T-helper 1 cell treated with Interleukin-12 subunit alpha and Interleukin-12 subunit beta and Interleukin-4 antibody, amounts not matched to agents 30 μg/mL and 1 μg/mL, for 36 hours (primary cell): Measurements from ENCODE around the gene LCLAT1.

Experiments
- H3K27ac Mint-ChIP-seq: one replicate; pipeline ENCODE4 v1.8.0; 2021; ENCODE audit warnings: mild to moderate bottlenecking, mixed read lengths
- H3K27me3 Mint-ChIP-seq: one replicate; pipeline ENCODE4 v1.8.0; 2021; ENCODE audit warnings: low read depth, mixed read lengths
- H3K36me3 Mint-ChIP-seq: one replicate; pipeline ENCODE4 v1.8.0; 2021; ENCODE audit warnings: low read depth, mixed read lengths
- H3K4me1 Mint-ChIP-seq: one replicate; pipeline ENCODE4 v1.8.0; 2021; ENCODE audit warnings: low read depth, mixed read lengths
- H3K4me3 Mint-ChIP-seq: one replicate; pipeline ENCODE4 v1.8.0; 2021; ENCODE audit warnings: mild to moderate bottlenecking, moderate library complexity, mixed read lengths
- H3K9me3 Mint-ChIP-seq: one replicate; pipeline ENCODE4 v1.8.0; 2021; ENCODE audit warnings: mixed read lengths

Gene LCLAT1

GRCh38 chr2:30662268-30663131, 215.5 kb downstream of the LCLAT1 start:
- H3K36me3 Mint-ChIP-seq, result no peaks in the 10 kb centered on the region
- H3K27me3 Mint-ChIP-seq, result no peaks in the 10 kb centered on the region
- H3K4me1 Mint-ChIP-seq, result no peaks in the 10 kb centered on the region
- peaks cover 1% of the 10 kb centered on the region for H3K9me3 Mint-ChIP-seq
- no peak overlapping the region for H3K4me3 Mint-ChIP-seq
- H3K27ac Mint-ChIP-seq, result no peak overlapping the region

GRCh38 chr2:30663321-30663720, 216.3 kb downstream of the LCLAT1 start:
- no peak overlapping the region for H3K27ac Mint-ChIP-seq
- no peaks in the 10 kb centered on the region for H3K27me3 Mint-ChIP-seq

GRCh38 chr2:30663806-30664205, 216.8 kb downstream of the LCLAT1 start:
- H3K27ac Mint-ChIP-seq, result no peak overlapping the region
- H3K9me3 Mint-ChIP-seq, result peaks cover 6% of the 10 kb centered on the region
- H3K4me3 Mint-ChIP-seq, result no peak overlapping the region
- H3K36me3 Mint-ChIP-seq, result no peaks in the 10 kb centered on the region
- H3K4me1 Mint-ChIP-seq, result no peaks in the 10 kb centered on the region
- H3K27me3 Mint-ChIP-seq, result no peaks in the 10 kb centered on the region

More at GRCh38 chr2:30663321-30663720, 216.3 kb downstream of the LCLAT1 start:
- no peaks in the 10 kb centered on the region for H3K4me1 Mint-ChIP-seq
- H3K9me3 Mint-ChIP-seq, result peaks cover 5% of the 10 kb centered on the region
- no peaks in the 10 kb centered on the region for H3K36me3 Mint-ChIP-seq
- H3K4me3 Mint-ChIP-seq, result no peak overlapping the region

GRCh38 chr2:30664761-30665358, 217.8 kb downstream of the LCLAT1 start:
- H3K9me3 Mint-ChIP-seq, result peaks cover 15% of the 10 kb centered on the region
- H3K4me1 Mint-ChIP-seq, result no peaks in the 10 kb centered on the region
- no peak overlapping the region for H3K4me3 Mint-ChIP-seq
- H3K27ac Mint-ChIP-seq, result no peak overlapping the region
- no peaks in the 10 kb centered on the region for H3K36me3 Mint-ChIP-seq
- peaks cover under 1% of the 10 kb centered on the region for H3K27me3 Mint-ChIP-seq

- Mint-ChIP-seq H3K27ac (no peak overlapping the region), H3K27me3 (peaks cover 9% of the 10 kb centered on the region), H3K36me3 (no peaks in the 10 kb centered on the region), H3K4me3 (no peak overlapping the region), H3K9me3 (peaks cover 25% of the 10 kb centered on the region), H3K4me1 (no peaks in the 10 kb centered on the region)
These were observed 218.8 kb downstream of the LCLAT1 start for GRCh38 chr2:30665761-30666265.

- H3K4me1 Mint-ChIP-seq, result no peaks in the 10 kb centered on the region
- H3K27ac Mint-ChIP-seq, result no peak overlapping the region
- no peak overlapping the region for H3K4me3 Mint-ChIP-seq
- no peaks in the 10 kb centered on the region for H3K36me3 Mint-ChIP-seq
- peaks cover 12% of the 10 kb centered on the region for H3K27me3 Mint-ChIP-seq
- peaks cover 25% of the 10 kb centered on the region for H3K9me3 Mint-ChIP-seq
These were observed 219.3 kb downstream of the LCLAT1 start for GRCh38 chr2:30666266-30666874.

GRCh38 chr2:30670453-30670852, 223.4 kb downstream of the LCLAT1 start:
- H3K9me3 Mint-ChIP-seq, result peaks cover 25% of the 10 kb centered on the region
- no peaks in the 10 kb centered on the region for H3K4me1 Mint-ChIP-seq
- peaks cover 27% of the 10 kb centered on the region for H3K27me3 Mint-ChIP-seq
- no peak overlapping the region for H3K27ac Mint-ChIP-seq
- H3K4me3 Mint-ChIP-seq, result no peak overlapping the region
- no peaks in the 10 kb centered on the region for H3K36me3 Mint-ChIP-seq

GRCh38 chr2:30673127-30673526, 226.1 kb downstream of the LCLAT1 start:
- Mint-ChIP-seq H3K9me3 (peaks cover 20% of the 10 kb centered on the region), H3K4me1 (no peaks in the 10 kb centered on the region), H3K4me3 (no peak overlapping the region), H3K27ac (no peak overlapping the region), H3K36me3 (no peaks in the 10 kb centered on the region), H3K27me3 (peaks cover 27% of the 10 kb centered on the region)

GRCh38 chr2:30675758-30676157, 228.7 kb downstream of the LCLAT1 start:
- H3K27me3 Mint-ChIP-seq, result peaks cover 19% of the 10 kb centered on the region
- H3K9me3 Mint-ChIP-seq, result peaks cover under 1% of the 10 kb centered on the region

GRCh38 chr2:30677231-30677630, 230.2 kb downstream of the LCLAT1 start:
- H3K4me3 Mint-ChIP-seq, result no peak overlapping the region
- H3K36me3 Mint-ChIP-seq, result no peaks in the 10 kb centered on the region
- H3K9me3 Mint-ChIP-seq, result no peaks in the 10 kb centered on the region
- H3K27ac Mint-ChIP-seq, result no peak overlapping the region
- no peaks in the 10 kb centered on the region for H3K4me1 Mint-ChIP-seq
- H3K27me3 Mint-ChIP-seq, result peaks cover 11% of the 10 kb centered on the region

More at GRCh38 chr2:30675758-30676157, 228.7 kb downstream of the LCLAT1 start:
- H3K4me1 Mint-ChIP-seq, result no peaks in the 10 kb centered on the region
- H3K27ac Mint-ChIP-seq, result no peak overlapping the region
- H3K4me3 Mint-ChIP-seq, result no peak overlapping the region
- no peaks in the 10 kb centered on the region for H3K36me3 Mint-ChIP-seq

GRCh38 chr2:30677861-30678385, 230.9 kb downstream of the LCLAT1 start:
- Mint-ChIP-seq H3K27me3 (peaks cover 7% of the 10 kb centered on the region), H3K9me3 (no peaks in the 10 kb centered on the region), H3K27ac (no peak overlapping the region), H3K36me3 (no peaks in the 10 kb centered on the region), H3K4me1 (no peaks in the 10 kb centered on the region), H3K4me3 (no peak overlapping the region)

GRCh38 chr2:30678410-30679137, 231.5 kb downstream of the LCLAT1 start:
- no peak overlapping the region for H3K4me3 Mint-ChIP-seq
- no peaks in the 10 kb centered on the region for H3K36me3 Mint-ChIP-seq
- no peak overlapping the region for H3K27ac Mint-ChIP-seq
- H3K9me3 Mint-ChIP-seq, result no peaks in the 10 kb centered on the region
- H3K4me1 Mint-ChIP-seq, result no peaks in the 10 kb centered on the region
- peaks cover 4% of the 10 kb centered on the region for H3K27me3 Mint-ChIP-seq

GRCh38 chr2:30679426-30680088, 232.5 kb downstream of the LCLAT1 start:
- no peaks in the 10 kb centered on the region for H3K36me3 Mint-ChIP-seq
- H3K4me1 Mint-ChIP-seq, result no peaks in the 10 kb centered on the region
- H3K27ac Mint-ChIP-seq, result no peak overlapping the region
- H3K27me3 Mint-ChIP-seq, result no peaks in the 10 kb centered on the region
- no peaks in the 10 kb centered on the region for H3K9me3 Mint-ChIP-seq
- H3K4me3 Mint-ChIP-seq, result no peak overlapping the region

GRCh38 chr2:30680121-30680520, 233.1 kb downstream of the LCLAT1 start:
- no peaks in the 10 kb centered on the region for H3K4me1 Mint-ChIP-seq
- H3K36me3 Mint-ChIP-seq, result no peaks in the 10 kb centered on the region
- H3K27me3 Mint-ChIP-seq, result no peaks in the 10 kb centered on the region
- no peaks in the 10 kb centered on the region for H3K9me3 Mint-ChIP-seq
- H3K27ac Mint-ChIP-seq, result no peak overlapping the region
- no peak overlapping the region for H3K4me3 Mint-ChIP-seq
